CD4-positive, alpha-beta T cell treated with Interleukin-21 for 1 hour (primary cell): Measurements from ENCODE around the gene SNAI3.

Source experiments
- DNase-seq: peaks from one replicate; pipeline ENCODE4 v3.0.0-alpha.2; 2020

SNAI3 gene

DNA sequence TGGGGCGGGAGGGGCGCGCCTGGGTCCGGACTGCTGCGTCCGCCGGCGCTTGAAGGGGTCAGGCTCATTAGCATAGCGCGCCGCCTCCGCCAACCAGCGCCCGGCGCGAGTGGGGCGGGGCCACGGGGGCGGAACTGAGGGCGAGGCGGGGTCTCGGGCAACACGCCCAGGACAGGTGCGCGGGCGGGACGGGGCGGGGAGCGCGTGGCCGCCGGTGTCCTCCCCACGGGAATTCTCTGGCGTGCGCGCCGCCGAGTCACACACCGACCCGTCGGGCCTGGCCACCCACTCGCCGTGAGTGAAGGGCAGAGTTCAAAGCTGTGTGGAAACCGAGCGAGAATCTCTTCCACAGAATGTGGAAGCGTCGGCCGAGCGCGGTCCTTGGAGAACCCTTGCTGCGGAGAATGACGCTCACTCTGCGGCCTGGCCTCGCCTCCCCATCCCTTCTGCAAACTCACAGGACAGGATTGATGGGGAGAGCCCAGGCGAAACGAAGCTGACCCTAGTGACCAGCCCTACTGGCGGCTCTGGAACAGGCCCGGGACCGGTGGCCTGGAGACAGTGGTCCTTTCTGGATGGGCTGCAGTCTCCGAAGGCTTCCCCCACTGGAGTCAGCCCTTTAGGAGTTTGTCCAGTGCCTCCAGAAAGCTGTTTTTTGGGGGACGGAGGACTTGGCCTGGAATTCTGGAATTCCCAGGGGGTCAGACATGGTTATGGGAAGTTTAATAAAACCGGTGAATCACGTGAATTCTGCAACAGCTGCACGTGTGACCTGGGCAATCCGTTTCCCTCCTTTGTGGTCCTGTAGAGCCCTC, at the start of gene SNAI3:
Gene SNAI3 (minus strand): TSS at position 69 of the 815 bp plus-strand sequence. CDS start 101 bp downstream, outside the sequence.
- peak; percentile 87 for DNase-seq

DNA sequence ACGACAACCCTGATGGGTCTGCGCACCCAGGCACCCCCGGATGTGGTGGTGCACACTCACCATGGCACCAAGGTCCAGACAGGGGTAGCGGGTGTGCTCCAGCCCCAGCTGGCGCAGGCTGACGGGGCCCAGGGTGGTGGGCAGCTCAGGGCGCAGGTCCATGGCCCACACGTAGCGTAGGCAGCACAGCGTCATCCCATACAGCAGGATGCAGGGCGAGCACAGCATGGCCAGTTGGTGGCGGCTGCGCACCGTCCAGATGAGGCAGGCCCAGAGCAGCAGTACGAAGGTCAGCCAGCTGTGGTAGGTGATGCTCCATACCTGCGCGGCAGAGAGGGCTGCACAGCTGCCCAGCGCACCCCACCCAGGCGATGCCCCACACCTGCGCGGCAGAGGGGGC, 49.8 kb upstream of the SNAI3 start:
- DNase-seq = no peak

DNA sequence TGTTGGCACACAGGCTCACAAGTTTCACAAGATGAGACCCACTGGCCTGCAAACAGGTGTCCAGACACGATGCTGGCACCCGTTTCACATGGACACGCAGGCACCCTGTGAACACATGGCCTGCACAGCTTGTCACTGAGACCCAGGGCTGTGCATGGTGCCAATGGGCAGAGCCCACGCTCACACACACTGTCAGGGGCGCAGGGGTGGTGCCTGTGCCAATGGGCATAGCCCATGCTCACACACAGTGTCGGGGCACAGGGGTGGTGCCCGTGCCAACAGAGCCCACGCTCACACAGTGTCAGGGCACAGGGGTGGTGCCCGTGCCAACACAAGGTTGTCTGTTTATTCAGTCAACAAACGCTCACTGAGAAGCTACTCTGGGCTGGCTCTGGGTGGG, 49.3 kb upstream of the SNAI3 start:
- DNase-seq = no peak

DNA sequence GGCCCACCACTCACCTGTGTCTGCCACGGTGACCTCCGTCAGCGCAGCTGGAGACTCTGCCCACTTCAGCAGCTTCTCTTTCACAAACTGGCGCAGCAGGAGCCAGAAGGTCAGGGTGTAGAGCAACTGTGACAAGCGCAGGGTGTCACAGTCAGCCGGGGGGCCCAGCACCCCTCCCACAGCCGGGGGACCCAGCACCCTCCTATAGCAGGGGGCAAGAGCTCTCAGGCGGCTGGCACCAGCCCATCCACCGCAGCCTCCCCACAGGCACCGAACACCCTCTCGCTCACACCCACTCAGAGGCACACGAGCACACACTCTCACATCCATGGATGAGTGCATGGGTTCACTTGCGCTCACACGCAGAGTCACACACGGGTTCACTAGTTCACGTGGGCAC, 48.8 kb upstream of the SNAI3 start:
- DNase-seq = no peak

DNA sequence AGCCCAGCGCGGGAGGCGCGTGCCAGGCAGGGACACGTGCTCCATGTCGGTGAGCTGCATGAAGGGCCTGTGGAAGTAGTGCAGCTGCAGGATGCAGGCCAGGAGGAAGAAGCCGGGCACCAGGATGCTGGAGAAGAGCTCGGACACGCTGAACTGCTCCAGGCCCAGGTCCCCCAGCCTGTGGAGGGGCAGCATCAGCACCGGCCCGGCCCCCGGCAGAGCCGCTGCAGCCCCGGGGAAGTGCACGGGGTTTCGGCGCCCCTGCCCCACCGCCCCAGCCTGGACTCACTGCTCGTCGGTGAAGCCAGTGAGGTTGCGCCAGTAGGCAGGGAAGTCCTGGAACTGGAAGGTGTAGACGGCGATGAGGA, 48.0 kb upstream of the SNAI3 start:
- DNase-seq = no peak

DNA sequence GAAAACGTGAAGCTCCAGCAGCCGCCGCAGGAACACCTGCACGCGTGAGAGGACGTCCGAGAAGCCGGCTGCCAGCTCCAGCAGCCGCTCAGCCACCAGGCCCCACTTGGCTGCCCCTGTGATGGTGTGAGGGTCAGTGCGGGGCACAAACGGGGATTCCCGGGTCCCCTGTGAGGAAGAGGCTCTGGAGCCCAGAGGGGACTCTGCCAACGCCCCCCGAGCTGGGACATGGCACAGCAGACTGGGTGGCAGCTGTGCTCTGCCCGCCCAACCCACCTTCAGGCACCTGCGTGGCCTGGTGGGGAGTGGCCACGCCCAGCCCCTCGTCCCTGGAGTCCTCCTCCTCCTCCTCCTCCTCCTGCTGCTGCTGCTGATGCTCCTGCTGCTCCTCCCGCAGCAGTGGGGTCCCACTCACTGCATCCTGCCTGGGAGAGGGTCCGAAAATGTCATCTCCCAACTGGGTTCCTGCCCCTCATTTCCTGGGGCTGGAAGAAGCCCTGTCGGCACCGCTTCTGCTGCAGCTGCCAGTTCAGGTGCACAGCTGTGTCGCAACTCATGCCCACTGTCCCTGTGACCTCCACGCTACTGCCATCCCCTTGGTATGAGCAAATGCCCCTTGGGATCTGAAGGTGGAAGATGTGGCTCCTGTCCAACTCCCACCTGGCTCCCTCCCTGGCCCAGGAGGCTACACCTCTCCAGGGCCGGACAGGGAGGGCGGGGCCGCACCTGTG, 47.5 kb upstream of the SNAI3 start:
- DNase-seq = no peak

DNA sequence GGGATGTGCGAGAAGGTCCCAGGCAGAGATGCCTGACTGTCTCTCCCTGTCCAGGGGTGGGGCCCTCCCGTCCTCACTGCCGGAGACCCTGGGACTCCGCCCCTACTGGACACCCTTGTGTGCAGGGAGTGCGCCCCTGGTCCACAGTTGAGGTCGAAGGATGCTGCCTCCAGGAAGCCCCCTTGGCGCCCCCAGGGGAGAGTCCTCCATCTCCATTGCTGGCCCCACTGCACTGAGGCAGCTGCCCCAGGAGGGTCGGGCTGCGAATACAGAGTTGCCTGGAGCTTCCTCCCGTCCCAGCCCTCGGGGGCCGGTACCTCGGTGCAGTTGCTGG, 46.6 kb upstream of the SNAI3 start:
- DNase-seq = no peak

DNA sequence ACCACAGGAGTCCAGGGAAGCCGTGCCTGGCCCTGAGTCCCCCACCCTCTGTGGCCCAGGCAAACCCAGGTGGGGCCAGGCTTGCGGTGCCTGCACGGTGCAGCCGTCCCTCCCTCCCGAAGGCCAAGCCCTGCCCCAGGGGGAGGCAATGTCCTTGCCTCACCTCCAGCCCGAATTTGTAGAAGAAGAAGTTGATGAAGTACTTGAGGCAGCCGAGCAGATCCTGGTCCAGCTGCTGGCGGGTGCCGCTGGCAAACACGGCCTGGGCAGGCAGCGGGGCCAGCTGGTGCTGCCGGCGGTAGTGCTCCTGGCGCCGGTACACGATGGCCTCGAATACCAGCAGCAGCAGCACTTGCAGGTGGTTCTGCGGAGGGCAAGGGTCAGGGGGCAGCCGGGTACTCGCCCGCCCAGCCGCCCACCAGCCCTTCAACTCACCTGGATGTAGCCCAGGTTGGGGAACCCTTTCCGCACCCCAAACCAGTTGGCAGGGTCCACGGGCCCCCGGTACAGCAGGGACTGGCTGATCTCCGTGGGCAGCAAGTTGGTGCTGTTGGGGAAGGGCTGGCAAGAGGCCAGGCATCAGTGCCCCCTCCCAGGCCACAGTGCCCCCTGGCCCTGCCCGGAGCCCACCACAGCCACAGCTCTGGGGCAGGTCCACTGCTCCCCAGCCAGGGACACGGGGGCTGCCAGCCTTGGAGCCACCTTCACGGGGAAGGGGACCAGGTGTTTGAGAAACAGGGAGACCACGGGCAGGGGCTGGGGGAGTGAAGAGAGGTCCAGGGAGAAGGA, 46.1 kb upstream of the SNAI3 start:
- DNase-seq = no peak

DNA sequence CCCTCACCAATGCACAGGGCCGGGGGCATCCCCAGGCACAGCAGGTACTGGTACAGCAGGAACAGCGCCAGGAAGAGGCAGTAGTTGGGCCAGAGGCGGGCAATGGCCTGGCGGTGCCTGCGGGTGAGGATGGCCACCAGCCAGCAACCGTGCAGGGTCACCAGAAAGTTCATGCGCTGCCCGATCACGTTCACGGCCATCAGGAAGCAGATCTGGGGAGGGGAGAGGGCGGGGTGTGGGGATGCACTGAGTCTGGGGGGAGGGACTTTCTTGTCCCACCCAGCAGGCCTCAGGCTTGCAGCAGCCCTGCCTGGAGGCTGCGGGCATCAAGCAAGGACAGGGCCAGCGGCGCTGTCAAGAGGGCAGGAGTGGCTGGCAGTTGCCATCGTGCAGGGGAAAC, 45.4 kb upstream of the SNAI3 start:
- no peak for DNase-seq

DNA sequence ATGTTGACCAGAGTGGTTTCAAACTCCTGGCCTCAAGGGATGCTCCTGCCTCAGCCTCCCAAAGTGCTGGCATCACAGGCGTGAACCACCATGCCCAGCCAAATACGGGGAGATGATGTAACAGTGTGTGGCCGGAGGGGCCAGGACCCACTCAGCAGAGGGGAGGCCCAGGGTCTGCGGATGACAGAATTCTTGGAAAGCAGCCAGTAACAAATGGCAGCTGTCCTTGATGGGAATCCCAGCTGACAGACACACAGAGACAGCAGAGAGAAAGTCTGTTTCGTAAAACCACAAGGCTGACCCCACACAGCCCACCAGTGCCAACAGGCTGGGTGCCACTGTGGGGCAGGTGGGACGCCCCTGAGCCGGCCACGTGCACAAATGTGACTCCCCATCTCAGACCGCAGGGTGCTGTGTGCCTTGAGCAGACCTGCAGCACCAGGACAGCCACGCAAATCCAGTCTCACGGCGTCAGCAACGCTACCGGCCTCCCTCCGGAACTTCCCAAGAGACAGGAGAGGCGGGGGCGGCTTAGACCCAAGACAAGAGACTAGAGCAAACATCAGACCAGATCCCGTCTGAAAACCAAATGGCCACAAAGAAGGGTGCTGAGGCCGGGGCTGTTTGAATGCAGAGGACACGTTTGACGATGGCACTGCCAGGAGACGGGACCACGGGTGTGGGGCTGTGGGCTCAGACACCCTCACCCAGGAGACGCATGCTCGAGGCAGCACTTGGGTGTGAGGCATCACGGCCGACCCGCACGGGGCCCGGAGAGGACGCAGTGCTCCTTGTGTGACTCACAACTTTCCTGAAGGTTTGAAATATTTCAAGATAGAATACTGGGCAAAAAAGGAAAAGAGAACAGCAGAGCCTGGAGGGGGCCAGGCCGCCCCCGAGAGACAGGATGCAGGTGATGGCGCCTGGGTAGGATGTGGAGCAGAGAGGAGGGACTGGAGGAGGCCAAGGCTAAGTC, 44.6 kb upstream of the SNAI3 start:
- no peak for DNase-seq

DNA sequence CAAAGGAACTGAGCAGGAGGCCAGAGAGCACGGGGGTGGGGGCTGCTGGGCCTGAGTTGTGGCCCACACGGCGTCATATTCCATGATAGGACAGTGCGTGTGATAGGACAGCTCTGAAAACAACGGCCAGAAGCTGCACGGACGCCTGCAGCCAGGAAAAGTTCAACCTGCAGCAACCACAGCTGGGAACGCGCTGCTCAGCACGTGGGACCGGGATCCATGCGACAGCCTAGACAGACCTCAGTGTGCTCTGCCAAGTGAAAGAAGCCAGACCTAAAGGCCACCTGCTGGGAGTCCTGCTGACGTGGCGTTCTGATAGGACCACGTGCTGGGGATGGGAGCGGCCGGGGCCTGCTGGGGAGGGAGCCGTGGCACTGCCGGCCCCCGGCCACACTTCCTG, 41.6 kb upstream of the SNAI3 start:
- DNase-seq = no peak

DNA sequence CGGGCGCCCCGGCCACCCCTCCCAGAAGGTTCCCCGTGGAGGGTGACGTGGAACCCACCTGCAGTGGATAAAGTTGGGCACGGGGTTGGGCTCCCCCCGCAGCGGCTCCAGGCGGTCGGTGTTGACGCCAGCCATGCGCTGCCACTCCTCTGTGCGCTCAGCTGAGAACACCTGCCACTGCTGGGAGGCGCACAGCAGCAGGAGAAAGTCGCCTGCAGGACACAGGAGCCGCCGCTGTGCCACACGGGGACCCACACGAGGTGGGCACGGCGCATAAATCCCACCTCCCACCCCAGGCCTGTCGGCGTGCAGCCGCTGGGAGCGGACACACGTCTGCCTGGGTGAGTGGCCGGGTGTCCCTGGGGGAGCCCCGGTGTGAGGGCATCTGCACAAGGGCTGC, 40.7 kb upstream of the SNAI3 start:
- DNase-seq = no peak

DNA sequence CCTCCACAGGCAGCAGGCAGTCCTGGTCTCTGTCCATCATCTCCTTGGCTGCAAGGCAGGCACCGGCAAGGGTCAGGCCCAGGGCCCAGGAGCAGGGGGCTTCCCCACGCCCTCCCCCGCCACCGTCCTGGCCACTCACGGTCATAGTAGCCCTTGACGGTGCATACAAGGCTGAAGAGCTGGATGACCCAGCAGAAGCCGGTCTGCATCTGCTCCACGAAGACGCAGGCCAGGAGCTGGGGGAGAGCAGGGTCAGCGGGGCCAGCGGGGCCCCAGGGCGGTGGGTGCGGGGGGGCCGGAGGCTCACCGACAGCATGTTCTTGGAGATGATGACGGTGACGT, 40.1 kb upstream of the SNAI3 start:
- DNase-seq = no peak

DNA sequence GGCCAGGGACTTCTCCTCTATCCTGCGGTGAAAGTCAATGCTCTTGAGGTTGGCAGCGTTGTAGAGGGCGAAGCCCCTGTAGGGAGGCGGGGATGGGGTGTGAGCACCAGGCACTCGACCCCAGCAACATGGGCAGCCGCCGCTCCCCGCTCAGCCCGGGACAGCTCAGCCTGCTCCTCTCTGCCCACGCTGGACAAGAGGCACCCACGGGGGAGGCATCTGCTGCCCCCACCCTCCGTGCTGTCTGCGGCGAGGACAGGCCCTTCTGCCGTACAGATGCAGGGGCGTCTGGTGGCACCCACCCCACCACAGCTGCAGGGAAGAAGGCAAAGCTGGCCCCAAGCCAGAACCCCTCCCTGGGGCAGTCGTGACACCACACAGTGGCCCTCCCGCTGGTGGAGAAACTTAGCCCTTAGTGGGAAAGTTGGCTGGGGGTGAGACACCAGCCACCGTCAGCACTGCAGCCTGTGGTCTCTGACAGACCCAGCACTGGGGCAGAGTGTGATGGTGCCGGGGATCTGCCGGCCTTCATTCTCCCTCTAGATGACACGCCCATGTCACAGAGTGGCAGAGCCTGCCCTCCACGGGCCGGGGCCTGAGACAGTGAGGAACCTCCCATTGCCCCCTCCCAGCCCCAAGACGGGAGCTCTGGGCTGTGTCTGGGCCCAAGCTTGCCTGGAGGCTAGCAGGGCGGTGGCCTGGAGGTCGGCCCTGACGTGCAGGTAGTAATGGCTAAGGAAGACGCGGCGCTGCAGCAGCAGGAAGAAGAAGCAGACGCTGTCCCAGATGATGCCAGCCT, 39.5 kb upstream of the SNAI3 start:
- DNase-seq = no peak

DNA sequence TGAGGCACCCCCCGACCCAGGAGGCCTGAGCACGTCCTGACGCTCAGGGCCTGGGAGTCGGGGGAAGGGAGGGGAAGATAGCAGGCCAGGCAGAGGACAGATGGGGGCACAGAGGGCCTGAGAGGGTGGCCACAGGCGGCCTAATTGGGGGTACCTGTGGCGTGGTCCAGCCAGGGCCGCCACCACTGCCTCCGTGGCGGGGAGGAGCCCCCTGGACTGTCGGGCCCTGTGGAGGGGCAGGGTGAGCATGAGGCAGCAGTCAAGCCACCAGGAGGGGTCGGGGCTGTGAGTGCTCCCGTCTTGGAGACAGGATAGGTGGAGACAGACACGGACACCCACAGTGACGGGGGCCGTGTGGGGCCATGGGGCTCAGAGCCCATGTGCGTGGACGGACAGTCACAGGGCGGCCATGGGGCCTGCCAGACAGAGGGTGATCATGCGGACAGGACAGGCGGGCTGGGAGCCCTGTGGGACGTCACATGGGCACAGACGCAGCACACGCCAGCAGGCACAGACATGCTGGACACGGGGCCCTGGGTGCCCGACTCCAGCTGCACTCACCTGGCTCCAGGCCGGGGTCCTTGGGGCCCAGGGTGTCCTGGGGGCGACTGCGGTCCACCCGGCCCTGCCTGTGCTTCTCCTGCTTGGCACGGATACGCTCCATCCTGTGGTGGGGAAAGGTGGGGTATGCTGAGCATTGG, 38.7 kb upstream of the SNAI3 start:
- no peak for DNase-seq

DNA sequence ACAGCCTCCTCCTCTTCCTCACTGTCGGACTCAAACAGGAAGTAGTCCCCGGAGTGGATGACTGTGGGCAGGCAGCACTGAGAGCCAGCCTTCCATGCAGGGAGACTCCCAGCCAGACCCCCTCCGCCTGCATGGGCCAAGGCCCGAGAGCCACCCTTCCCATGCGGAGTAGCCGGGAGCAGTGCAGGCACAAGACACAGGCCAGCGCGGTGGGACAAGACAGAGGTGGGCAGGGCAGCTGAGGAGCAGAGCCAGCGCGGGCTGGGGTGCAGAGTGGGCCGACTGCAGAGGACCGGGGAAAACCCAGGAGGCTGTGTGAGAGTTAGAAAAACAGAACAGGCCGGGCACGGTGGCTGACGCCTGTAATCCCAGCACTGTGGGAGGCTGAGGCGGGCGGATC, 37.6 kb upstream of the SNAI3 start:
- no peak for DNase-seq

DNA sequence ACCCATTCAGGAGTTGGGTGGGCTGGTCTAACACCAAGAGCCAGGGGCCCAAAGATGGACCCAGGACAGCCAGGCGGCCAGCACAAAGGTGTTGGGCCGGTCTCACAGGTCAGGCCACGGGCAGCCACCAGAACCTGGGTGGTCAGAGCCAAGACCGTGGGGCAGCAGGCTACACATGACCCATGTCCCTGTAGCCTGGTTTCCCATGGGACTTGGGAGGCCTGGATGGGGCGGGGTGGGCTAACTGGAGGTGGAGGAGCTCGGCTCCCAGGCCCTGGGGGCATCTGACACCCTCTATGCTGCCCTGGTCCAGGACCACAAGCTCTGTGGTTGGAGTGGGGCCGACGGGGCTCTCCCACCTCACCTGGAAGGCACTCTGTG, 37.2 kb upstream of the SNAI3 start:
- no peak for DNase-seq

DNA sequence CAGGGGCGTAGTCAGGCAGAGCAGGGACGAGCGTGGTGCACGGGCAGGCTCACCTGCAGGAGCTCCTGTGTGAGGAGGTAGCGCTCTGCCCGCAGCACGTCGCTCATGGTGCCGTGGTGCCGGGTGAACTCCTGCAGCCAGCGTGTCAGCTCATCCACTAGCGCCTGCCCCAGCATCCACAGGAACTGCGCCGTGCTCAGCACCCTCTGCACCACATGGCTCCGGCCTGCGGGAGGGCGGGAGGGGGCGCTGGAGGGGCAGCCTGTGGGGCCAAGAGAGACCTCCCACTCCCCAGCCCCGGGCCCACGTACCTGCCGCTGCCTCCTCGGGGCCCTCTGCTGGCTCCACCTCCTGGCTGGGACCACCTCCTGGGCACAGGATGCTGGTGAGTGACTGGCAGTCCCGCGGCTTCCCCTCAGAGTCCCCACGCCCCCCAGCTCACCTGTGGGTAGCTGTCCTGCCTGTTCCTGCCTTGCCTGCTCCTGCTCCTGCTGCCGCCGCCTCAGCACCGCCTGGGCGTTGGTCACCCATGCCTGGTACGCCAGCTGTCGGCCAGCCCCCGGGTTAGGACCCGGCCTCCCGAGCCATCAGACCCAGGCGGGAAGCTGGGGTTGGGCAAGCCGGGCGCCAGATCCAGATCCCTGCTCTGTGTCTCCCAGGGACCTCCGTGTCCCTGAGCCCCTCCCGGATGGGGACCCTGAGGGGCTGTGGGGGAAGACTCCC, 36.6 kb upstream of the SNAI3 start:
- no peak for DNase-seq

DNA sequence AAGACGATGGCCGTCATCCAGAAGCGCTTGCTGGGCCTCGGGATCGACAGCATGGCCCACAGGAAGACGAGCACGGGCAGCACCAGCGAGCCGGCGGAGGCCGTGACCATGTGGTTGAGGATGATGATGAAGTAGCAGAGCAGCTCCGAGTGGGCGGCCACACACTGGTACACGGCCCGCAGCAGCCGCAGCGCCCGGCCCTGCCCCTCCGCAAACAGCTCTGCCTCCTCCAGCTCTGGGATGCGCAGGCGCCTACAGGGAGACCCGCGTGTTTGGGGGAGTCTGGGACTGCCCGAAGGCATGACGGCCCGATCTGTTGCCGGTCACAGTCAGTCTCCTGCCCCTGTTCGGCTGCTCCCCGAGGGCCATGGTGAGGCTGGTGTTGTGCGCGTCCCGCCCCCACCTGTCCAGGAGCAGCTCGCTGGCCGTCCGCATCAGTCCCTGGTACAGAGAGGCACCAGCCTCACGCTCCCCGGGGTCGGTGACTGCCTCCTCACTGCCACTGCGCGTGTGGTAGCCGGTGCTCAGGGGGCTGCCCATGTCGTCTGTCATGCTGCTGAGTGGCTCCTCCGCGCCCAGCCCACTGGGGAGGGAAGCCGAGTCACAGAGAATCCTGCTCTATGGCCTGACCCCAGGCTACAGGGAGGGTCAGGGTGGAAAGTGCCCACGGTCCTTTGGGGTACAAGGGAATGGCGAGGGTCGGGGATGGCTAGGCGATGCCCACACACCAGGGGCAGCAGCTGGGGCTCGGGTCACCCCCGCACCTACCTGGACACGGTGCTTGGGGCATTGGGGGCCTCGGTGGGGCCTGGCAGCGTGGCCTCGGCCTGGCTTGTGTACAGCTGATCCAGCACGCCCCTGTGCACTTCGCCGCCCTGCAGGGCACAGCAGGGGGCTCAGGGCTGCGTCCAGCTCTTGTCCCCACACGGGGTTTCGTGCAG, 35.8 kb upstream of the SNAI3 start:
- no peak for DNase-seq
